SH-SY5Y (cell line): ENCODE measurements around the gene ZNF576.

Experiments used
- GATA2 ChIP-seq: IDR thresholded peaks from 2 replicates; pipeline ENCODE4 v1.6.1; 2011; ENCODE audit warnings: mild to moderate bottlenecking, low read depth, low read length
- GATA3 ChIP-seq: IDR thresholded peaks from 2 replicates; pipeline ENCODE4 v1.6.1; 2011; ENCODE audit warnings: low read depth, mild to moderate bottlenecking, low read length, moderate library complexity

DNA sequence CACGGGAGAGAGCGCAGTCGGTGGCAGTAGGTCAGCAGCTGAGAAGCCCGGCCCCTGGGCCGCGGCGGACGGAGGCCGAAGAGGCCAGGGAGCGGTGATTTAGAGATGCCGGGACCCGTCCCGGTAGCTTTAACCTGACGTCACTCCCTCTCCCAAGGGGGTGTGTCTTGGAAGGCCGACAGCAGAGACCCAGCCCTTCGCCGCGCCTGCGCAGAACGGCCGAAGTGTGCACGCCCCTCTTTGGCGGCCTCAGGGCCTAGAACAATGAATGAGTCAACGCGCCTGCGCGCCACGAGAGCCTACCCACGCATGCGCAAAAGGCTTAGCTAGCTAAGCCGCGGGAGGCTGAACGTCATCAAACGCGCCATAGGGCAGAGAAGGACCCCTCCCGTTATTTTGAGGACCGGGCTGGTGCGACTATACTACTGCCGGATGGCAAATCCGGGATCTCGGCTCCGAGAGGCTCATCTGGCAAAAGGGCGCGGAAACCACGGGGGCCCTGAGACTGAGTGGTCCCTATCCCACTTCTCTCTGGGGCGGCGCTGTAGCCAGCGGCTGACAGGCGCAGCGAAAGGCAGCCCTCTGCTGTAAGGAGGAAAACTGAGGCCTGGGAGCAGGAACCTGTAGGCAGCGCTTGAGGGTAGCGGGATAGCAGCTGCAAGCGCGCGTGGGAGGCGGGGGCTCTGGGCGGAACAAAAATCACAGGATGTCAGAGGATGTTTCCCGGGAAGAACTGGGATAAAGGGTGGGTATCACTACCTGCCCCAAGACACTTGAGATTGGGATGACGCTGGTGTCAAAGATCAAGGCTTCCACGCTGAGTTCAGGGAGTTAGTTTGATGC lies at the start of gene ZNF576, which contains the start of gene IRGQ:
- TF ChIP-seq GATA3: no peak
- 0 out of 2 replicates have a peak, but pooled peaks have one; percentile 18 for TF ChIP-seq GATA2
